GM19043 (cell line): ENCODE data around the gene KRT80.

Experiments used
- ATAC-seq: cut with Tn5 transposase; IDR thresholded peaks from one replicate; pipeline ENCODE4 v1.9.1; 2021; ENCODE audit warnings: low read depth; ENCODE audit not compliant: unreplicated experiment

The KRT80 gene

GRCh38 chr12:52182898-52183543 is 8.8 kb downstream of the KRT80 start:
- ATAC-seq = no peak

- no peak for ATAC-seq
Observed at GRCh38 chr12:52182384-52182783, 9.4 kb downstream of the KRT80 start.

GRCh38 chr12:52181746-52182145 is 10.1 kb downstream of the KRT80 start:
- no peak for ATAC-seq

GRCh38 chr12:52180971-52181628 is 10.7 kb downstream of the KRT80 start:
- no peak for ATAC-seq

- no peak for ATAC-seq
Observed at GRCh38 chr12:52179396-52179973, 12.3 kb downstream of the KRT80 start.

- ATAC-seq = no peak
Observed at GRCh38 chr12:52178984-52179383, 12.8 kb downstream of the KRT80 start.

GRCh38 chr12:52178443-52178842 is 13.4 kb downstream of the KRT80 start:
- ATAC-seq = no peak

GRCh38 chr12:52175371-52176350 is 16.2 kb downstream of the KRT80 start:
- ATAC-seq = no peak

- no peak for ATAC-seq
Observed at GRCh38 chr12:52173526-52173925, 18.3 kb downstream of the KRT80 start.

GRCh38 chr12:52172956-52173355 is 18.9 kb downstream of the KRT80 start:
- ATAC-seq = no peak

GRCh38 chr12:52171950-52172512 is 19.8 kb downstream of the KRT80 start:
- ATAC-seq = no peak

- ATAC-seq = no peak
Observed at GRCh38 chr12:52170827-52171226, 21.0 kb downstream of the KRT80 start.

- ATAC-seq = no peak
Observed at GRCh38 chr12:52169886-52170285, 21.9 kb downstream of the KRT80 start.

- no peak for ATAC-seq
Observed at GRCh38 chr12:52168019-52168717, 23.6 kb downstream of the KRT80 start.

GRCh38 chr12:52167526-52167925 is 24.3 kb downstream of the KRT80 start:
- no peak for ATAC-seq

- no peak for ATAC-seq
Observed at GRCh38 chr12:52166672-52167071, 25.1 kb downstream of the KRT80 start.

- no peak for ATAC-seq
Observed at GRCh38 chr12:52165096-52165855, 26.5 kb downstream of the KRT80 start.

GRCh38 chr12:52164624-52165023 is 27.2 kb downstream of the KRT80 start:
- no peak for ATAC-seq

- no peak for ATAC-seq
Observed at GRCh38 chr12:52162981-52163380, 28.8 kb downstream of the KRT80 start.
